ENCODE data around the gene SIK1. TPM values are rescaled to one million over a fixed set of nuclear protein-coding genes. Genes with fewer than 3 reads are reported as not detected.
"Not testable (repeated sequence)": the region's sequence is repeated elsewhere in the genome, so short reads cannot be mapped to it uniquely, and the experiment has no call there.

The SIK1 gene
- 10 to 100 TPM in 2 of 4 donors, 1 to 10 TPM in 2; 3.8 to 86.6 (median 14.5) TPM for total RNA-seq

GRCh38 chr21:43426404-43427241, at the start of gene SIK1:
Gene SIK1 (minus strand): TSS chr21:43427131. CDS start chr21:43426178, 953 bp downstream.
- peak; percentile 58 for ATAC-seq (ENCODE audit: low FRiP score)
- DNase-seq (ENCODE audit: low spot score), result not testable (repeated sequence)

GRCh38 chr21:43471597-43472242, 44.8 kb upstream of the SIK1 start:
- not testable (repeated sequence) for ATAC-seq (ENCODE audit: low FRiP score); DNase-seq (ENCODE audit: low spot score)

- not testable (repeated sequence) for ATAC-seq (ENCODE audit: low FRiP score); DNase-seq (ENCODE audit: low spot score)
Measured at GRCh38 chr21:43469719-43470458, 43.0 kb upstream of the SIK1 start.

- TF ChIP-seq CTCF (IDR thresholded peaks at IDR 0.05), result no peak
- peak; percentile 11 for DNase-seq (ENCODE audit: low spot score)
- no peak for ATAC-seq (ENCODE audit: low FRiP score)
Measured at GRCh38 chr21:43467785-43468184, 40.9 kb upstream of the SIK1 start.

GRCh38 chr21:43465159-43465558, 38.2 kb upstream of the SIK1 start:
- not testable (repeated sequence) for DNase-seq (ENCODE audit: low spot score); ATAC-seq (ENCODE audit: low FRiP score)

- not testable (repeated sequence) for DNase-seq (ENCODE audit: low spot score)
- peak; percentile 77 for ATAC-seq (ENCODE audit: low FRiP score)
Measured at GRCh38 chr21:43463498-43464261, 36.7 kb upstream of the SIK1 start.

- not testable (repeated sequence) for ATAC-seq (ENCODE audit: low FRiP score); DNase-seq (ENCODE audit: low spot score)
Measured at GRCh38 chr21:43462932-43463331, 36.0 kb upstream of the SIK1 start.

GRCh38 chr21:43460475-43460874, 33.5 kb upstream of the SIK1 start:
- ATAC-seq (ENCODE audit: low FRiP score); DNase-seq (ENCODE audit: low spot score): not testable (repeated sequence)

GRCh38 chr21:43458995-43459394, 32.1 kb upstream of the SIK1 start:
- DNase-seq (ENCODE audit: low spot score); ATAC-seq (ENCODE audit: low FRiP score): not testable (repeated sequence)

- not testable (repeated sequence) for DNase-seq (ENCODE audit: low spot score); ATAC-seq (ENCODE audit: low FRiP score)
Measured at GRCh38 chr21:43456616-43457314, 29.8 kb upstream of the SIK1 start.

GRCh38 chr21:43455717-43456116, 28.8 kb upstream of the SIK1 start:
- not testable (repeated sequence) for DNase-seq (ENCODE audit: low spot score); ATAC-seq (ENCODE audit: low FRiP score)

- not testable (repeated sequence) for ATAC-seq (ENCODE audit: low FRiP score); DNase-seq (ENCODE audit: low spot score)
Measured at GRCh38 chr21:43454176-43454575, 27.2 kb upstream of the SIK1 start.

- DNase-seq (ENCODE audit: low spot score), result not testable (repeated sequence)
Measured at GRCh38 chr21:43451850-43452249, 24.9 kb upstream of the SIK1 start.

GRCh38 chr21:43450287-43450686, 23.4 kb upstream of the SIK1 start:
- DNase-seq (ENCODE audit: low spot score); ATAC-seq (ENCODE audit: low FRiP score): not testable (repeated sequence)

More at GRCh38 chr21:43451850-43452249, 24.9 kb upstream of the SIK1 start:
- ATAC-seq (ENCODE audit: low FRiP score), result not testable (repeated sequence)

- ATAC-seq (ENCODE audit: low FRiP score), result not testable (repeated sequence)
Measured at GRCh38 chr21:43447353-43447977, 20.5 kb upstream of the SIK1 start.

GRCh38 chr21:43446277-43446932, 19.5 kb upstream of the SIK1 start:
- ATAC-seq (ENCODE audit: low FRiP score); DNase-seq (ENCODE audit: low spot score): not testable (repeated sequence)

More at GRCh38 chr21:43447353-43447977, 20.5 kb upstream of the SIK1 start:
- DNase-seq (ENCODE audit: low spot score), result not testable (repeated sequence)
